Lower leg skin (tissue), 4 donors: ENCODE results near the gene TRIM25. TPM values are rescaled to one million over a fixed set of nuclear protein-coding genes. Genes with fewer than 3 reads are reported as not detected.

Experiments
- DNase-seq, 2 donors: peaks; one replicate each; pipeline ENCODE4 v3.0.0-alpha.2; 2019; ENCODE audit warnings: low spot score in 2 of 2
- H3K4me3 ChIP-seq: fragments of 200-600 bp; sonication (generic); 2 replicates; pipeline ENCODE4 v1.5.1; 2017; ENCODE audit warnings: mild to moderate bottlenecking, low read depth; ENCODE audit not compliant: poor library complexity, severe bottlenecking
- POLR2A ChIP-seq, 2 donors: fragments of 450-650 bp; IDR thresholded peaks; one replicate each; pipeline ENCODE4 v1.6.1; 2016 to 2017; ENCODE audit warnings: antibody characterized with exemption in 2 of 2, mild to moderate bottlenecking in 1 of 2, moderate library complexity in 1 of 2
- WGBS, 2 donors: methylation state at CpG; one replicate each; pipeline ENCODE4 v1.1.5; 2018; 5-methylcytosine and 5-hydroxymethylcytosine counted together
- intact Hi-C: fragments of 100-400 bp; cut with DNase I; formaldehyde crosslinking; loops from one replicate; pipeline ENCODE4 v1.15.0; 2023; ENCODE audit warnings: low total_unique reads
- total RNA-seq, 4 donors: library from RNA; depleted of rRNA; stranded (reverse); fragments of >200 nt; gene quantifications; one replicate each; pipeline ENCODE4 v1.1.0, GENCODE V29; 2016
- TF ChIP-seq, protein P1 (sequence below), 3 donors: fragments of 450-650 bp; IDR thresholded peaks; one replicate each; pipeline ENCODE4 v1.5.1; 2016; ENCODE audit warnings: antibody characterized with exemption in 3 of 3, mild to moderate bottlenecking in 3 of 3, moderate library complexity in 2 of 3

Gene TRIM25
- total RNA-seq, 4 donors from 2014 or later: 28.5 to 37.9 (median 34.5) TPM

DNA sequence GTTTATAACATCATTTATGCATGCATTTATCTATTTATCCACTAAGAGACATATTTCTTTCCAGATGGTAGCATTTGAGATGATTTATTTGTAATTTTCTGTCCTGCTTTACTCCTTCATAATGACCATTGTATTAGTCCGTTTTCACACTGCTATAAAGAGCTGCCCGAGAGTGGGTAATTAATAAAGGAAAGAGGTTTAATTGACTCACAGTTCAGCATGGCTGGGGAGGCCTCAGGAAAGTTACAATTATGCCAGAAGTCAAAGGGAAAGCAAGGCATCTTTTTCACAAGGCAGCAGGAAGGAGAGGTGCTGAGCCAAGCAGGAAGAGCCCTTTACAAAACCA is 28.6 kb downstream of the TRIM25 start:
- intact Hi-C loops: no loop called here
- TF ChIP-seq POLR2A (IDR thresholded peaks at IDR 0.05): no peak
- TF ChIP-seq, protein P1, sequence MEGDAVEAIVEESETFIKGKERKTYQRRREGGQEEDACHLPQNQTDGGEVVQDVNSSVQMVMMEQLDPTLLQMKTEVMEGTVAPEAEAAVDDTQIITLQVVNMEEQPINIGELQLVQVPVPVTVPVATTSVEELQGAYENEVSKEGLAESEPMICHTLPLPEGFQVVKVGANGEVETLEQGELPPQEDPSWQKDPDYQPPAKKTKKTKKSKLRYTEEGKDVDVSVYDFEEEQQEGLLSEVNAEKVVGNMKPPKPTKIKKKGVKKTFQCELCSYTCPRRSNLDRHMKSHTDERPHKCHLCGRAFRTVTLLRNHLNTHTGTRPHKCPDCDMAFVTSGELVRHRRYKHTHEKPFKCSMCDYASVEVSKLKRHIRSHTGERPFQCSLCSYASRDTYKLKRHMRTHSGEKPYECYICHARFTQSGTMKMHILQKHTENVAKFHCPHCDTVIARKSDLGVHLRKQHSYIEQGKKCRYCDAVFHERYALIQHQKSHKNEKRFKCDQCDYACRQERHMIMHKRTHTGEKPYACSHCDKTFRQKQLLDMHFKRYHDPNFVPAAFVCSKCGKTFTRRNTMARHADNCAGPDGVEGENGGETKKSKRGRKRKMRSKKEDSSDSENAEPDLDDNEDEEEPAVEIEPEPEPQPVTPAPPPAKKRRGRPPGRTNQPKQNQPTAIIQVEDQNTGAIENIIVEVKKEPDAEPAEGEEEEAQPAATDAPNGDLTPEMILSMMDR (IDR thresholded peaks at IDR 0.05): no peak
- H3K4me3 ChIP-seq: no peak overlapping the region
- DNase-seq: no peak
- WGBS, 2 donors: 76 to 80% methylated on average over 2 of the region's 2 CpGs

DNA sequence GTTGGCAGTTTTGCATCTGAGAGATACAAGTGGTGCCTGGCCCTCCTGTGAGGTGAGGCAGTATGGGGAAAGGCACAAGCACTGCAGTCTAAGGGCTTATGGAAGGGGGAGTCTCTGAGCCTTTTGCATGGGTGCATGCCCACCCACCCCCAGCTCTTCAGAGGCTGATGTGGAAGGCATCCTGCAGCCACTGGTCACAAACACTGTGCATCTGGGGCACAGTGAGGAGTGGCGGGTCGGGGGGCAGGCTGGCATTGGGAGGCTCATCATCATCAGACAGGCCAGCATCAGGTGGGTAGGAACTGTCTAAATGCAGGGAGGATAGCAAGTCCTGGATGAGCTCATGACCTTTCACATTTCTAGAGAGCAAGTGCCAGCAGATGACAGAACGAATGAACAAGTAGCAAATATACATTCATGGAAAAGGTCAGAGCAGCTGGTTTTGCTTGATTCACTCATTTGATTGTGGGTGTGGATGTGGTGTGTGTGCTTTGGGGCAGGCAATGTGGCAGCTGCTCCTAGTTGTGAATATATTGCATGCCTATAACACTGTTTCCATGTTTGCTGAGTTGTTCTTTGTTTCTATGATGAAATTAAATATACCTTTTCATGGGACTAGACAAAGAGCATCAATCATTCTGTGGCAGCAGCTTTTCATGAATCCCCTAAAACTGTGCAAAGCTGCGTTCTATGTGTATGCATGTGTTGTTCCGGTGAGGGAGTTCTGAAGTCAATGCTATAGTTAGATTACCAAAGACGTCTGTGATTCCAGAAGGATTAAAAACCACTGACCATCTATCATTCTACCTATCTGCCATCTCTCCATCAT is 29.2 kb downstream of the TRIM25 start:
- H3K4me3 ChIP-seq: no peak overlapping the region
- TF ChIP-seq POLR2A (IDR thresholded peaks at IDR 0.05): no peak
- TF ChIP-seq, protein P1 (IDR thresholded peaks at IDR 0.05): no peak
- WGBS, 2 donors: 85 to 87% methylated on average over 6 of the region's 6 CpGs
- intact Hi-C loops: no loop called here
- DNase-seq: peak in 1 of 2 donors; percentile 80

DNA sequence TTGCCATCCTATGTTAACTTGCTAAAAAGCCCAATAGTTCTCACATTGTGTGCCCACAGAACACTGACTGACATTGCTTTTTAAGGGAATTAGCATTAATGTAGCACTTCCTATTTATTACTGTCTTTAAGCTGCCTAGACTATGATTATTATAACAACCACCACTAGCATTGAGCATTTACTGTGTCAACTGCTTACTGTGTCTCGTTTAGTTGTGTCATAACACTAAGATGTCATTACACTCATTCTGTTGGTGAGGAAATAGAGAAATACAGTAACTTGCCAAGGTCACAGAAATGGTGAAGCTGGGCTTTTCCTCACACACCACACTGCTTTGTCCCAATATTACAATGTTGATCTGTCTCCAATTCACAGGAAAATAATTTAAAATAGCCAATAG is 30.2 kb downstream of the TRIM25 start:
- TF ChIP-seq, protein P1 (IDR thresholded peaks at IDR 0.05): no peak
- no peak for TF ChIP-seq POLR2A (IDR thresholded peaks at IDR 0.05)
- no peak overlapping the region for H3K4me3 ChIP-seq
- 48 to 51% methylated on average over 1 of the region's 1 CpG for WGBS, 2 donors
- DNase-seq: no peak
- intact Hi-C loops: no loop called here

DNA sequence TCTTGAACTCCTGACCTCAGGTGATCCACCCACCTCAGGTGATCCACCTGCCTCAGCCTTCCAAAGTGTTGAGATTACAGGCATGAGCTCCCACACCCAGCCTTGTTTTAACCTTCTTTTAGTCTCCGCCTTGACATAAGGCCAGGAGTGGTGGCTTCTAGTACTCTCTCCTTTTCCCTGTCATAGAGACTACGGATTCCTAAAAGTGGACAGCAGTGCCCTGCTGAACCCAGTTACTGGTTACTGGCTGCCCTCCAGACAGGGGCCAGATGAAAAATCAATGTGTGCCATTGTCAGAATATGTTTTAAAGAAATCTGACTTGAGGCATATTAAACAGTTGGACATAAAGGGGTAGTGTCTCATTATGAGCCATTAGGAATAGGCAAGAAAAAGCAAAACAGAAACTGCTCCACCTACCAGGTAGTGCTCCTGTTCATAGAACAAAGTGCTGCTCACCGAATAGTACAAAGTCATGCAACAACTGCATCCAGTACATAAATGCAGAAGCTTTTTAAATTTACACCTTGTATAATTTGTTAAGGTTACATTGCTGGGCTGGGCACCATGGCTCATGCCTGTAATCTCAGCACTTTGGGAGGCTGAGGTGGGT is 32.1 kb downstream of the TRIM25 start:
- no peak overlapping the region for H3K4me3 ChIP-seq
- intact Hi-C loops: no loop called here
- no peak for DNase-seq
- TF ChIP-seq, protein P1 (IDR thresholded peaks at IDR 0.05): no peak
- TF ChIP-seq POLR2A (IDR thresholded peaks at IDR 0.05): no peak
- WGBS, 2 donors: 86 to 90% methylated on average over 3 of the region's 3 CpGs

DNA sequence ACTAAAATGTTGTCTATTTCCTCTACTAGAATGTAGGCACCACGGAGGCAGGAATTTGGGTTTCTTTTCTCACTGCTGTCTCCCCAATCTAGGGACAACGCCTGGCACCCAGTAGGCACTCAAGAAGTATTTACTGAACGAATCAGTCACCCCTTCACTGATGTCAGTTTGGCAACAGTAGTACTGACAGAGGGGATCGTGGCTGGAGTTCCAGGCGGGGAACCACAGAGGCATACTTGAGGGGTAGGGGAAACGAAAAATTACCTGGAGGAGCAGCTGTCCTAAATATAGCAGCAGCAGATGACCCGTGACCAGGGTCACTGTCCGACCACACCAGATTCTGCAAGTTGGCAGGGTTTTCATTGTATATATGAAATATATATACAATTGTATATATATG is 33.3 kb downstream of the TRIM25 start:
- intact Hi-C loops: no loop called here
- no peak for DNase-seq
- WGBS, 2 donors: 82% methylated on average over 8 of the region's 8 CpGs
- H3K4me3 ChIP-seq: no peak overlapping the region
- no peak for TF ChIP-seq POLR2A (IDR thresholded peaks at IDR 0.05)
- TF ChIP-seq, protein P1 (IDR thresholded peaks at IDR 0.05): no peak
